Neural cell (in vitro differentiated cells): ENCODE measurements around the gene PRRT4. TPM values are rescaled to one million over a fixed set of nuclear protein-coding genes. Genes with fewer than 3 reads are reported as not detected.

ENCODE experiments used
- H2AFZ ChIP-seq: fragments of 200-600, 300-800 bp; sonication (generic), shearing (Covaris generic); 2 replicates; pipeline ENCODE4 v1.6.0; 2014; ENCODE audit warnings: low read depth, mild to moderate bottlenecking, antibody characterized with exemption, low read length, moderate library complexity
- H3F3A ChIP-seq: fragments of 200-600 bp; shearing (Covaris generic); 2 replicates; pipeline ENCODE4 v1.6.1; 2016; ENCODE audit warnings: mild to moderate bottlenecking, moderate library complexity, mixed read lengths, antibody characterized with exemption, low read length; ENCODE audit not compliant: insufficient read depth, poor library complexity, severe bottlenecking
- H3K27ac ChIP-seq: fragments of 200-600, 300-800 bp; sonication (generic), shearing (Covaris generic); 2 replicates; pipeline ENCODE4 v1.5.1; 2014; ENCODE audit warnings: mild to moderate bottlenecking, low read length, moderate library complexity
- H3K27me3 ChIP-seq: fragments of 300-800, 200-600 bp; sonication (generic), shearing (Covaris generic); 2 replicates; pipeline ENCODE4 v1.6.0; 2014; ENCODE audit warnings: mild to moderate bottlenecking, low read depth, low read length, moderate library complexity; ENCODE audit not compliant: insufficient read depth
- H3K36me3 ChIP-seq: fragments of 300-800, 200-600 bp; sonication (generic), shearing (Covaris generic); 2 replicates; pipeline ENCODE4 v1.5.1; 2014; ENCODE audit warnings: mild to moderate bottlenecking, antibody characterized with exemption, low read length, moderate library complexity; ENCODE audit not compliant: insufficient read depth
- H3K4me2 ChIP-seq: fragments of 300-800, 200-600 bp; sonication (generic), shearing (Covaris generic); 2 replicates; pipeline ENCODE4 v1.6.0; 2014; ENCODE audit warnings: mild to moderate bottlenecking, low read length
- H3K4me3 ChIP-seq: fragments of 300-800, 200-600 bp; sonication (generic), shearing (Covaris generic); 2 replicates; pipeline ENCODE4 v1.5.1; 2014; ENCODE audit warnings: mild to moderate bottlenecking, low read length, moderate library complexity
- H3K79me2 ChIP-seq: fragments of 200-600 bp; shearing (Covaris generic); replicated peaks from 2 replicates; pipeline ENCODE4 v1.6.0; 2014; ENCODE audit warnings: mild to moderate bottlenecking, low read length, moderate library complexity; ENCODE audit not compliant: insufficient read depth
- H3K9ac ChIP-seq: fragments of 300-800, 200-600 bp; sonication (generic), shearing (Covaris generic); 2 replicates; pipeline ENCODE4 v1.6.1; 2016; ENCODE audit warnings: mild to moderate bottlenecking, low read length, mixed read lengths
- H3K9me2 ChIP-seq: fragments of 200-600 bp; shearing (Covaris generic); 2 replicates; pipeline ENCODE4 v1.6.1; 2016; ENCODE audit warnings: mild to moderate bottlenecking, low read length, mixed read lengths; ENCODE audit not compliant: insufficient read depth
- H3K9me3 ChIP-seq: fragments of 200-600, 300-800 bp; sonication (generic), shearing (Covaris generic); 2 replicates; pipeline ENCODE4 v1.6.1; 2016; ENCODE audit warnings: mild to moderate bottlenecking, mixed run types, low read length, moderate library complexity, mixed read lengths
- H4K20me1 ChIP-seq: fragments of 200-600 bp; shearing (Covaris generic); 2 replicates; pipeline ENCODE4 v1.6.1; 2016; ENCODE audit warnings: mild to moderate bottlenecking, mixed run types; ENCODE audit not compliant: insufficient read depth
- CTCF ChIP-seq: fragments of 450-650 bp; IDR thresholded peaks from 2 replicates; pipeline ENCODE4 v1.5.1; 2014; ENCODE audit warnings: antibody characterized with exemption, mild to moderate bottlenecking, moderate library complexity; ENCODE audit not compliant: poor library complexity, severe bottlenecking
- EP300 ChIP-seq: fragments of 450-650 bp; conservative IDR thresholded peaks from 2 replicates; pipeline ENCODE4 v1.6.1; 2014; ENCODE audit warnings: antibody characterized with exemption, mild to moderate bottlenecking, moderate library complexity; ENCODE audit not compliant: poor library complexity, severe bottlenecking
- EZH2 ChIP-seq: fragments of 200-600, 300-800 bp; shearing (Covaris generic), sonication (generic); IDR thresholded peaks from 2 replicates; pipeline ENCODE4 v1.6.1; 2014; ENCODE audit warnings: antibody characterized with exemption, low read length, borderline replicate concordance, mild to moderate bottlenecking; ENCODE audit not compliant: insufficient read depth, poor library complexity, severe bottlenecking
- MXI1 ChIP-seq: fragments of 450-650 bp; conservative IDR thresholded peaks from 2 replicates; pipeline ENCODE4 v1.6.1; 2014; ENCODE audit warnings: antibody characterized with exemption, mild to moderate bottlenecking; ENCODE audit not compliant: poor library complexity, severe bottlenecking
- POLR2AphosphoS5 ChIP-seq: IDR thresholded peaks from 2 replicates; pipeline ENCODE4 v1.6.1; 2012
- RAD21 ChIP-seq: fragments of 450-650 bp; conservative IDR thresholded peaks from 2 replicates; pipeline ENCODE4 v1.6.1; 2014; ENCODE audit warnings: antibody characterized with exemption, mild to moderate bottlenecking, moderate library complexity
- REST ChIP-seq: IDR thresholded peaks from 2 replicates; pipeline ENCODE4 v1.6.1; 2012; ENCODE audit warnings: borderline replicate concordance
- SMC3 ChIP-seq: fragments of 450-650 bp; conservative IDR thresholded peaks from 2 replicates; pipeline ENCODE4 v1.6.1; 2014; ENCODE audit warnings: antibody characterized with exemption, mild to moderate bottlenecking, moderate library complexity; ENCODE audit not compliant: poor library complexity
- TAF1 ChIP-seq: IDR thresholded peaks from 2 replicates; pipeline ENCODE4 v1.6.1; 2012; ENCODE audit warnings: low read depth
- polyA plus RNA-seq: library from polyadenylated mRNA; depleted of rRNA; stranded (reverse); fragments of >200 nt; gene quantifications from 2 replicates; pipeline ENCODE4 v1.2.3, GENCODE V29; 2014

The PRRT4 gene
- polyA plus RNA-seq, 1 donor from 2014 or later = 32.5 TPM

GRCh38 chr7:128378637-128379036, 17.1 kb upstream of the PRRT4 start:
- no peak overlapping the region for H3K4me2 ChIP-seq
- TF ChIP-seq MXI1 (no peak), EP300 (no peak), SMC3 (no peak), EZH2 (no peak), REST (no peak), TAF1 (no peak), RAD21 (no peak), POLR2AphosphoS5 (no peak), CTCF (no peak)
- H3K9me3 ChIP-seq = no peaks in the 10 kb centered on the region
- H3F3A ChIP-seq = no peaks in the 10 kb centered on the region
- H3K79me2 ChIP-seq = no peaks in the 10 kb centered on the region
- H3K9me2 ChIP-seq = no peaks in the 10 kb centered on the region
- H3K36me3 ChIP-seq = no peaks in the 10 kb centered on the region
- no peak overlapping the region for H2AFZ ChIP-seq
- H3K9ac ChIP-seq = no peak overlapping the region
- H3K4me3 ChIP-seq = no peak overlapping the region
- no peaks in the 10 kb centered on the region for H4K20me1 ChIP-seq
- H3K27me3 ChIP-seq = no peaks in the 10 kb centered on the region
- H3K27ac ChIP-seq = no peak overlapping the region

- Histone ChIP-seq H3K79me2 (no peaks in the 10 kb centered on the region), H3K27ac (no peak overlapping the region), H3K4me2 (no peak overlapping the region), H2AFZ (no peak overlapping the region), H3K9me2 (no peaks in the 10 kb centered on the region), H3F3A (no peaks in the 10 kb centered on the region), H3K27me3 (no peaks in the 10 kb centered on the region), H3K4me3 (no peak overlapping the region), H3K36me3 (no peaks in the 10 kb centered on the region), H3K9me3 (no peaks in the 10 kb centered on the region), H4K20me1 (no peaks in the 10 kb centered on the region), H3K9ac (no peak overlapping the region)
- TF ChIP-seq TAF1 (no peak), POLR2AphosphoS5 (no peak), REST (no peak), EZH2 (no peak), CTCF (no peak), SMC3 (no peak), EP300 (no peak), RAD21 (no peak), MXI1 (no peak)
Measured at GRCh38 chr7:128376077-128376476, 14.6 kb upstream of the PRRT4 start.
